ENCODE results near the gene PTPRA. TPM values are rescaled to one million over a fixed set of nuclear protein-coding genes. Genes with fewer than 3 reads are reported as not detected.

The PTPRA gene
- total and polyA plus RNA-seq, 11 donors: 6.1 to 43.4 (median 24.9) TPM

- no peak for DNase-seq
- ATAC-seq: no peak
- 89 to 96% (median 94%) methylated on average over 4 of the region's 4 CpGs for WGBS, 4 donors
- no peaks in the 10 kb centered on the region for H3K27me3 ChIP-seq
- peaks cover 0 to 38% (median 13%) of the 10 kb centered on the region in 12 donors for H3K4me1 ChIP-seq
- H3K27ac ChIP-seq: no peak overlapping the region
- H3K4me3 ChIP-seq: no peak overlapping the region
- intact Hi-C loops (cut with DNase I): no loop called here
- no peak for TF ChIP-seq POLR2A (IDR thresholded peaks at IDR 0.05)
- TF ChIP-seq CTCF (IDR thresholded peaks at IDR 0.05): no peak
- no peaks in the 10 kb centered on the region for H3K9me3 ChIP-seq
- no peaks in the 10 kb centered on the region for H3K36me3 ChIP-seq
Observed at GRCh38 chr20:2888224-2888955, 15.1 kb downstream of the PTPRA start.

- no peak overlapping the region for H3K27ac ChIP-seq
- no peak for TF ChIP-seq POLR2A (IDR thresholded peaks at IDR 0.05)
- no peak for TF ChIP-seq CTCF (IDR thresholded peaks at IDR 0.05)
- no peaks in the 10 kb centered on the region for H3K9me3 ChIP-seq
- 49 to 96% (median 95%) methylated on average over 1 of the region's 1 CpG for WGBS, 4 donors
- DNase-seq (no peak), ATAC-seq (no peak)
- H3K4me1 ChIP-seq: peaks cover 0 to 35% (median 14%) of the 10 kb centered on the region in 12 donors
- H3K36me3 ChIP-seq: no peaks in the 10 kb centered on the region
- intact Hi-C loops (cut with DNase I): no loop called here
- H3K4me3 ChIP-seq: no peak overlapping the region
- no peaks in the 10 kb centered on the region for H3K27me3 ChIP-seq
Observed at GRCh38 chr20:2889209-2889608, 15.9 kb downstream of the PTPRA start.

- Histone ChIP-seq H3K27ac (no peak overlapping the region), H3K36me3 (no peaks in the 10 kb centered on the region), H3K9me3 (peaks cover 0 to 6% (median 0%) of the 10 kb centered on the region in 12 donors), H3K4me3 (no peak overlapping the region), H3K27me3 (no peaks in the 10 kb centered on the region), H3K4me1 (peaks cover 0 to 32% (median 14%) of the 10 kb centered on the region in 12 donors)
- ATAC-seq: no peak
- TF ChIP-seq POLR2A (IDR thresholded peaks at IDR 0.05) (no peak), CTCF (IDR thresholded peaks at IDR 0.05) (no peak)
- DNase-seq: no peak
- 92 to 96% (median 94%) methylated on average over 3 of the region's 3 CpGs for WGBS, 4 donors
- intact Hi-C loops (cut with DNase I): loop anchor here in 1 of 10 donors (5.0 kb wide), 1 partner anchor 43 kb away; no protein-coding TSS in a partner anchor
Observed at GRCh38 chr20:2889797-2890196, 16.5 kb downstream of the PTPRA start.

GRCh38 chr20:2890742-2891141 lies 17.5 kb downstream of the PTPRA start:
- H3K27me3 ChIP-seq: no peaks in the 10 kb centered on the region
- H3K4me3 ChIP-seq: no peak overlapping the region
- H3K4me1 ChIP-seq: peaks cover 0 to 32% (median 14%) of the 10 kb centered on the region in 12 donors
- 33 to 46% (median 37%) methylated on average over 2 of the region's 2 CpGs for WGBS, 4 donors
- intact Hi-C loops (cut with DNase I): loop anchor here in 1 of 10 donors (5.0 kb wide), 1 partner anchor 42 kb away; no protein-coding TSS in a partner anchor
- peak in 1 of 4 donors; percentile 26 for ATAC-seq
- TF ChIP-seq POLR2A (IDR thresholded peaks at IDR 0.05): no peak
- TF ChIP-seq CTCF (IDR thresholded peaks at IDR 0.05): no peak
- peaks cover 0 to 14% (median 3%) of the 10 kb centered on the region in 12 donors for H3K9me3 ChIP-seq
- peaks cover 0 to 5% (median 0%) of the 10 kb centered on the region in 9 donors for H3K36me3 ChIP-seq
- no peak for DNase-seq
- H3K27ac ChIP-seq: no peak overlapping the region

Measured in heart left ventricle (tissue), 16 donors.